ENCODE measurements around the gene PAN2. TPM values are rescaled to one million over a fixed set of nuclear protein-coding genes. Genes with fewer than 3 reads are reported as not detected.

Gene PAN2
- polyA plus RNA-seq, 3 donors: 8.8 to 120 (median 16.0) TPM

DNA sequence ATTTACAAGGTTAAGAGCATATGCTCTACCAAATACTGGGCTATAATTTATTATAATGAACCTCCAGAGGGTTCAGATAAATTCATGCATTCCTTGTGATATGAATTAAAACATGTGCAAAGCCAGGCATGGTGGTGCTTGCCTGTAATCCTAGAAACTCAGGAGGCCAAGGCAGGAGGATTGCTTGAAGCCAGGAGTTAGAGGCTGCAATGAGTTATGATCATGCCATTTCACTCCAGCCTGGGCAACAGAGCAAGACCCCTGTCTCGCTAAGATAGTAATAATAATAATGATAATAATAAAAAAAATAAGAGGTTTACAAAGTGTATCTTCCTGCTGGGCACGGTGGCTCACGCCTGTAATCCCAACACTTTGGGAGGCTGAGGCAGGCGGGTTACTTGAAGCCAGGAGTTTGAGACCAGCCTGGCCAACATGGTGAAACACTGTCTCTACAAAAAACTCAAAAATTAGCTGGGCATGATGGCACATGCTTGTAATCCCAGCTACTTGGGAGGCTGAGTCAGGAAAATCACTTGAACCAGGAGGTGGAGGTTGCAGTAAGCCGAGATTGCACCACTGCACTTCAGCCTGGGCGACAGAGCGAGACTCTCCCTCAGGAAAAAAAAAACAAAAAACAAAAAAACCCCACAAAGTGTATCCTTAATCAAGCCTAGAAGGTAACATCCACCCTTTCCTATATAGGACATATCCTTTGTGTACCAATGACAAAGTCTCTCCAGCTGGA lies 26.4 kb downstream of the PAN2 start:
- Histone ChIP-seq H3K4me1 (ENCODE audit: control insufficient read depth in 1 of 2, insufficient read depth in 2 of 2, low read length in 2 of 2) (no peaks in the 10 kb centered on the region), H3K4me2 (replicated peaks; ENCODE audit: extremely low read depth, low read length, poor library complexity, severe bottlenecking) (no peak overlapping the region), H4K20me1 (ENCODE audit: insufficient read depth, low read length) (no peaks in the 10 kb centered on the region), H3K27me3 (ENCODE audit: control insufficient read depth in 2 of 2, insufficient read depth in 2 of 2, low read length in 2 of 2) (no peaks in the 10 kb centered on the region), H3K4me3 (replicated peaks in 1 of 3; ENCODE audit: low read depth in 2 of 3, low read length in 3 of 3) (no peak overlapping the region), H3K9ac (ENCODE audit: insufficient read depth, low read length, poor library complexity, severe bottlenecking) (no peak overlapping the region), H3K27ac (ENCODE audit: low read depth in 1 of 2, low read length in 2 of 2) (no peak overlapping the region), H3K9me3 (replicated peaks in 1 of 2; ENCODE audit: control insufficient read depth in 1 of 2, insufficient read depth in 1 of 2, low read length in 2 of 2) (no peaks in the 10 kb centered on the region), H3K79me2 (ENCODE audit: insufficient read depth, low read length) (no peaks in the 10 kb centered on the region), H2AFZ (ENCODE audit: insufficient read depth, low read depth, low read length, poor library complexity, severe bottlenecking) (no peak overlapping the region), H3K36me3 (replicated peaks in 1 of 2; ENCODE audit: control insufficient read depth in 1 of 2, insufficient read depth in 2 of 2, low read length in 2 of 2) (peaks cover 39 to 64% of the 10 kb centered on the region in 2 donors)
- Mint-ChIP-seq H3K4me3 (no peak overlapping the region), H3K9me3 (no peaks in the 10 kb centered on the region), H3K27me3 (ENCODE audit: low read depth in 3 of 3) (no peaks in the 10 kb centered on the region), H3K36me3 (peaks cover 34 to 56% of the 10 kb centered on the region in 2 donors), H3K27ac (no peak overlapping the region), H3K4me1 (peaks cover 2% of the 10 kb centered on the region)
- no peak for DNase-seq
- WGBS (ENCODE audit: insufficient coverage): 100% methylated on average over 3 of the region's 7 CpGs
- intact Hi-C loops (cut with micrococcal nuclease): no loop called here
- TF ChIP-seq, protein P1, sequence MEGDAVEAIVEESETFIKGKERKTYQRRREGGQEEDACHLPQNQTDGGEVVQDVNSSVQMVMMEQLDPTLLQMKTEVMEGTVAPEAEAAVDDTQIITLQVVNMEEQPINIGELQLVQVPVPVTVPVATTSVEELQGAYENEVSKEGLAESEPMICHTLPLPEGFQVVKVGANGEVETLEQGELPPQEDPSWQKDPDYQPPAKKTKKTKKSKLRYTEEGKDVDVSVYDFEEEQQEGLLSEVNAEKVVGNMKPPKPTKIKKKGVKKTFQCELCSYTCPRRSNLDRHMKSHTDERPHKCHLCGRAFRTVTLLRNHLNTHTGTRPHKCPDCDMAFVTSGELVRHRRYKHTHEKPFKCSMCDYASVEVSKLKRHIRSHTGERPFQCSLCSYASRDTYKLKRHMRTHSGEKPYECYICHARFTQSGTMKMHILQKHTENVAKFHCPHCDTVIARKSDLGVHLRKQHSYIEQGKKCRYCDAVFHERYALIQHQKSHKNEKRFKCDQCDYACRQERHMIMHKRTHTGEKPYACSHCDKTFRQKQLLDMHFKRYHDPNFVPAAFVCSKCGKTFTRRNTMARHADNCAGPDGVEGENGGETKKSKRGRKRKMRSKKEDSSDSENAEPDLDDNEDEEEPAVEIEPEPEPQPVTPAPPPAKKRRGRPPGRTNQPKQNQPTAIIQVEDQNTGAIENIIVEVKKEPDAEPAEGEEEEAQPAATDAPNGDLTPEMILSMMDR (IDR thresholded peaks at IDR 0.05): no peak

DNA sequence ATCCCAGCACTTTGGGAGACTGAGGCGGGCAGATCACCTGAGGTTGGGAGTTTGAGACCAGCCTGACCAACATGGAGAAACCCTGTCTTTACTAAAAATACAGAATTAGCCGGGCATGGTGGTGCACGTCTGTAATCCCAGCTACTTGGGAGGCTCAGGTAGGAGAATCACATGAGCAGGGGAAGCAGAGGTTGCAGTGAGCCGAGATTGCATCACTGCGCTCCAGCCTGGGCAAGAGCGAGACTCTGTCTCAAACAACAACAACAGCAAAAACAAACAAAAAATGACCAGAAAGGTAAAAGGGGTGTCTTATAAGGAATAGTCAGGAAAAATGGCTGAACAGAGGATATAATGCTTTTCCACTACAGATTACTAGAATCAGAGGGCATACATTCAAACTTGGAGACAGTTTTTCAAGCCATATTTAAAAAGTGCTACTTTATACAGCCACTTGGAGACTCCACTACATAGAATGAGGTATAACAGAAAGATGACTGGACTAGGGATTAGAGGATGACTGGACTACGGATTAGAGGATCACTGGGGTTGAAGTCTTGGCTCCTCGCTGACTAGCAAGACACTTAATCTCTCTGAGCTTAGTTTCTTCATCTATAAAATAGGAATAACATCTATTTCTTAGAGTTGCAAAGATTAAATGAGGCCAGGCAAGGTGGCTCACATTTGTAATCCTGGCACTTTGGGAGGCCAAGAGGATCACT lies 28.8 kb downstream of the PAN2 start:
- no peaks in the 10 kb centered on the region for H3K9me3 ChIP-seq (replicated peaks in 1 of 2; ENCODE audit: control insufficient read depth in 1 of 2, insufficient read depth in 1 of 2, low read length in 2 of 2)
- H3K9me3 Mint-ChIP-seq: no peaks in the 10 kb centered on the region
- H3K36me3 Mint-ChIP-seq: peaks cover 21 to 36% of the 10 kb centered on the region in 2 donors
- H3K4me1 ChIP-seq (ENCODE audit: control insufficient read depth in 1 of 2, insufficient read depth in 2 of 2, low read length in 2 of 2): peaks cover 9 to 10% of the 10 kb centered on the region in 2 donors
- H3K4me1 Mint-ChIP-seq: peaks cover 14% of the 10 kb centered on the region
- no peak overlapping the region for H3K4me3 Mint-ChIP-seq
- H3K79me2 ChIP-seq (ENCODE audit: insufficient read depth, low read length): peaks cover 12% of the 10 kb centered on the region
- no peak overlapping the region for H3K4me2 ChIP-seq (replicated peaks; ENCODE audit: extremely low read depth, low read length, poor library complexity, severe bottlenecking)
- peaks cover 30 to 49% of the 10 kb centered on the region in 2 donors for H3K36me3 ChIP-seq (replicated peaks in 1 of 2; ENCODE audit: control insufficient read depth in 1 of 2, insufficient read depth in 2 of 2, low read length in 2 of 2)
- no peak overlapping the region for H3K4me3 ChIP-seq (replicated peaks in 1 of 3; ENCODE audit: low read depth in 2 of 3, low read length in 3 of 3)
- intact Hi-C loops (cut with micrococcal nuclease): no loop called here
- DNase-seq: no peak
- no peaks in the 10 kb centered on the region for H3K27me3 Mint-ChIP-seq (ENCODE audit: low read depth in 3 of 3)
- WGBS (ENCODE audit: insufficient coverage): 79% methylated on average over 2 of the region's 8 CpGs
- TF ChIP-seq, protein P1 (IDR thresholded peaks at IDR 0.05): no peak
- H4K20me1 ChIP-seq (ENCODE audit: insufficient read depth, low read length): no peaks in the 10 kb centered on the region
- H3K9ac ChIP-seq (ENCODE audit: insufficient read depth, low read length, poor library complexity, severe bottlenecking): no peak overlapping the region
- no peak overlapping the region for H3K27ac ChIP-seq (ENCODE audit: low read depth in 1 of 2, low read length in 2 of 2)
- H3K27ac Mint-ChIP-seq: peak overlapping the region in 1 of 7 donors; percentile 22
- no peaks in the 10 kb centered on the region for H3K27me3 ChIP-seq (ENCODE audit: control insufficient read depth in 2 of 2, insufficient read depth in 2 of 2, low read length in 2 of 2)
- no peak overlapping the region for H2AFZ ChIP-seq (ENCODE audit: insufficient read depth, low read depth, low read length, poor library complexity, severe bottlenecking)

Data from CD14-positive monocyte (primary cell).